Measurements from ENCODE around the gene LNPK. TPM values are rescaled to one million over a fixed set of nuclear protein-coding genes. Genes with fewer than 3 reads are reported as not detected.

The LNPK gene
- total and polyA plus RNA-seq, 4 donors, result 4.7 to 48.2 (median 16.7) TPM

- Histone ChIP-seq H3K9me3 (ENCODE audit: control insufficient read depth in 4 of 4, insufficient read depth in 3 of 4, low read length in 3 of 4) (peaks cover 0 to 2% (median 0%) of the 10 kb centered on the region in 4 donors), H3K36me3 (ENCODE audit: control insufficient read depth in 4 of 4, insufficient read depth in 4 of 4, low read length in 4 of 4) (no peaks in the 10 kb centered on the region), H3K27ac (ENCODE audit: low read depth in 1 of 2, low read length in 1 of 2) (no peak overlapping the region), H3K4me3 (no peak overlapping the region), H3K4me1 (ENCODE audit: control insufficient read depth in 5 of 5, insufficient read depth in 5 of 5, low read length in 5 of 5) (peaks cover 0 to 2% (median 0%) of the 10 kb centered on the region in 5 donors), H3K27me3 (ENCODE audit: control insufficient read depth in 3 of 3, insufficient read depth in 3 of 3, low read length in 2 of 3) (no peaks in the 10 kb centered on the region), H3K9ac (ENCODE audit: insufficient read depth in 1 of 2, low read length in 2 of 2) (no peak overlapping the region)
- no peak for TF ChIP-seq CTCF (IDR thresholded peaks at IDR 0.05; ENCODE audit: control extremely low read depth, extremely low read depth)
- DNase-seq, result no peak
- no peak for ATAC-seq (ENCODE audit: insufficient read depth, low FRiP score)
- 87 to 88% methylated on average over 2 of the region's 2 CpGs for WGBS, 2 donors
Observed at GRCh38 chr2:176009445-176009844, 7.4 kb upstream of the LNPK start.

- Histone ChIP-seq H3K9me3 (ENCODE audit: control insufficient read depth in 4 of 4, insufficient read depth in 3 of 4, low read length in 3 of 4) (peaks cover 0 to 2% (median 0%) of the 10 kb centered on the region in 4 donors), H3K27ac (ENCODE audit: low read depth in 1 of 2, low read length in 1 of 2) (no peak overlapping the region), H3K36me3 (ENCODE audit: control insufficient read depth in 4 of 4, insufficient read depth in 4 of 4, low read length in 4 of 4) (no peaks in the 10 kb centered on the region), H3K27me3 (ENCODE audit: control insufficient read depth in 3 of 3, insufficient read depth in 3 of 3, low read length in 2 of 3) (no peaks in the 10 kb centered on the region), H3K4me1 (ENCODE audit: control insufficient read depth in 5 of 5, insufficient read depth in 5 of 5, low read length in 5 of 5) (peaks cover 1 to 28% (median 11%) of the 10 kb centered on the region in 5 donors), H3K4me3 (no peak overlapping the region), H3K9ac (ENCODE audit: insufficient read depth in 1 of 2, low read length in 2 of 2) (no peak overlapping the region)
- ATAC-seq (ENCODE audit: insufficient read depth, low FRiP score) (no peak), DNase-seq (no peak)
- WGBS, 2 donors, result 62 to 74% methylated on average over 1 of the region's 1 CpG
- no peak for TF ChIP-seq CTCF (IDR thresholded peaks at IDR 0.05; ENCODE audit: control extremely low read depth, extremely low read depth)
Observed at GRCh38 chr2:176004934-176005333, 2.9 kb upstream of the LNPK start.

- Histone ChIP-seq H3K9me3 (ENCODE audit: control insufficient read depth in 4 of 4, insufficient read depth in 3 of 4, low read length in 3 of 4) (peaks cover 0 to 2% (median 0%) of the 10 kb centered on the region in 4 donors), H3K36me3 (ENCODE audit: control insufficient read depth in 4 of 4, insufficient read depth in 4 of 4, low read length in 4 of 4) (no peaks in the 10 kb centered on the region), H3K4me1 (ENCODE audit: control insufficient read depth in 5 of 5, insufficient read depth in 5 of 5, low read length in 5 of 5) (peaks cover 1 to 32% (median 11%) of the 10 kb centered on the region in 5 donors), H3K4me3 (no peak overlapping the region), H3K9ac (ENCODE audit: insufficient read depth in 1 of 2, low read length in 2 of 2) (peak overlapping the region in 1 of 2 donors; percentile 23), H3K27me3 (ENCODE audit: control insufficient read depth in 3 of 3, insufficient read depth in 3 of 3, low read length in 2 of 3) (no peaks in the 10 kb centered on the region), H3K27ac (ENCODE audit: low read depth in 1 of 2, low read length in 1 of 2) (no peak overlapping the region)
- WGBS, 2 donors, result 86 to 91% methylated on average over 5 of the region's 5 CpGs
- DNase-seq (peak in 1 of 3 donors; percentile 22), ATAC-seq (ENCODE audit: insufficient read depth, low FRiP score) (no peak)
- no peak for TF ChIP-seq CTCF (IDR thresholded peaks at IDR 0.05; ENCODE audit: control extremely low read depth, extremely low read depth)
Observed at GRCh38 chr2:176003958-176004357, 1.9 kb upstream of the LNPK start.

GRCh38 chr2:176002688-176003210 is 682 bp upstream of the LNPK start:
- Histone ChIP-seq H3K9me3 (ENCODE audit: control insufficient read depth in 4 of 4, insufficient read depth in 3 of 4, low read length in 3 of 4) (peaks cover 0 to 2% (median 0%) of the 10 kb centered on the region in 4 donors), H3K4me3 (peak overlapping the region; percentile 62), H3K27ac (ENCODE audit: low read depth in 1 of 2, low read length in 1 of 2) (peak overlapping the region; percentile 90 to 93), H3K36me3 (ENCODE audit: control insufficient read depth in 4 of 4, insufficient read depth in 4 of 4, low read length in 4 of 4) (no peaks in the 10 kb centered on the region), H3K27me3 (ENCODE audit: control insufficient read depth in 3 of 3, insufficient read depth in 3 of 3, low read length in 2 of 3) (no peaks in the 10 kb centered on the region), H3K4me1 (ENCODE audit: control insufficient read depth in 5 of 5, insufficient read depth in 5 of 5, low read length in 5 of 5) (peaks cover 1 to 37% (median 11%) of the 10 kb centered on the region in 5 donors), H3K9ac (ENCODE audit: insufficient read depth in 1 of 2, low read length in 2 of 2) (peak overlapping the region; percentile 76 to 93)
- DNase-seq (peak in 1 of 3 donors; percentile 54), ATAC-seq (ENCODE audit: insufficient read depth, low FRiP score) (no peak)
- WGBS, 2 donors, result 16 to 19% methylated on average over 14 of the region's 14 CpGs
- no peak for TF ChIP-seq CTCF (IDR thresholded peaks at IDR 0.05; ENCODE audit: control extremely low read depth, extremely low read depth)

Data from lung (tissue), 12 donors.